ENCODE data around the gene AP2S1. TPM values are rescaled to one million over a fixed set of nuclear protein-coding genes. Genes with fewer than 3 reads are reported as not detected.
"Not testable (repeated sequence)": the region's sequence is repeated elsewhere in the genome, so short reads cannot be mapped to it uniquely, and the experiment has no call there.

The AP2S1 gene
- total and polyA plus RNA-seq, 7 donors, result 63.0 to 121 (median 86.3) TPM

DNA sequence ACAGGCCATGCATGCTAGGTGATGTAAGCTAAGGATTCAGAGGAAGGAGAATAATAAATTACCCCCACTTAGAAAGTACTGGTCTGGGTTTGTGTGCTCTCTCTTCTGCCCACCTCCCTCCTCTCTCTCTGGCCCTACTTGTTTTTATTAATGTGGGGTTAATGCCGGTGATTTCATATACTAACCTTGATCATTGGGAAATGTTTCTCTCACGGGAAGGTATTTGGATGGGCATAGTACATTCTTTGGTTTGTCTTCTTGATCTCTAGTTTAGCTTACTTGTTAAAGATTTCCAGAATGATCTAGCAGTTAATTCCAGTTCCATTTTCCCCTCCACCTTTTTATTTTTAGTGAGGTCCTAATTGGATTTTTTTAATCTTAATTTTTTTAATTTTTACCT lies 34.8 kb upstream of the AP2S1 start:
- H3K9me3 ChIP-seq, result no peaks in the 10 kb centered on the region
- 53 to 72% (median 63%) methylated on average over 2 of the region's 2 CpGs for WGBS, 3 donors
- H3K4me1 ChIP-seq, result peaks cover 17% of the 10 kb centered on the region
- intact Hi-C loops (cut with DNase I), result no loop called here
- no peak for TF ChIP-seq CTCF (IDR thresholded peaks at IDR 0.05)
- ATAC-seq (no peak), DNase-seq (no peak)
- H3K36me3 ChIP-seq (ENCODE audit: insufficient read depth in 1 of 2, low read depth in 1 of 2), result no peaks in the 10 kb centered on the region
- no peak overlapping the region for H3K27ac ChIP-seq
- no peak overlapping the region for H3K4me3 ChIP-seq
- H3K27me3 ChIP-seq (ENCODE audit: insufficient read depth in 3 of 3, low read length in 2 of 3), result no peaks in the 10 kb centered on the region

GRCh38 chr19:46882751-46883150 lies 32.1 kb upstream of the AP2S1 start:
- ATAC-seq; H3K4me3 ChIP-seq; H3K9me3 ChIP-seq; H3K36me3 ChIP-seq (ENCODE audit: insufficient read depth in 1 of 2, low read depth in 1 of 2); H3K27ac ChIP-seq; intact Hi-C loops (cut with DNase I); DNase-seq; H3K27me3 ChIP-seq (ENCODE audit: insufficient read depth in 3 of 3, low read length in 2 of 3): not testable (repeated sequence)
- WGBS, 3 donors, result 76 to 80% (median 77%) methylated on average over 4 of the region's 4 CpGs
- peaks cover 13% of the 10 kb centered on the region for H3K4me1 ChIP-seq

DNA sequence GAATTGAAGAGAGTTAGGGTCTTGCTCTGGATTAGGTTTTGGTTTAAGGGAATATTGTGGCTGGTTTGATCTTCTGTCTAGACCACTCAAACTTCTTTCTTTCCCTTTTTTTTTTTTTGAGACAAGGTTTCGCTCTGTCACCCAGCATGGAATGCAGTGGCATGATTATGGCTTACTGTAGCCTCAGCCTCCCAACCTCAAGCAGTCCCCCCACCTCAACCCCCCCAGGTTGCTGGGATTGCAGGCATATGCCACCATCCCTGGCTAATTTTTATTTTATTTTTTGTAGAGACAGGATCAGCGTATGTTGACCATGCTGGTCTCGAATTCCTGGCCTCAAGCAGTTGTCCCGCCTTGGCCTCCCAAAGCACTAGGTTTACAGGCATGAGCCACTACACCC lies 31.4 kb upstream of the AP2S1 start:
- no peak for TF ChIP-seq CTCF (IDR thresholded peaks at IDR 0.05)
- H3K9me3 ChIP-seq, result no peaks in the 10 kb centered on the region
- no peak overlapping the region for H3K4me3 ChIP-seq
- no peak overlapping the region for H3K27ac ChIP-seq
- ATAC-seq, result no peak
- no peaks in the 10 kb centered on the region for H3K36me3 ChIP-seq (ENCODE audit: insufficient read depth in 1 of 2, low read depth in 1 of 2)
- intact Hi-C loops (cut with DNase I), result no loop called here
- 94 to 97% (median 97%) methylated on average over 4 of the region's 4 CpGs for WGBS, 3 donors
- H3K27me3 ChIP-seq (ENCODE audit: insufficient read depth in 3 of 3, low read length in 2 of 3), result no peaks in the 10 kb centered on the region
- H3K4me1 ChIP-seq, result peaks cover 13% of the 10 kb centered on the region
- no peak for DNase-seq

- WGBS, 3 donors, result 95 to 100% (median 99%) methylated on average over 4 of the region's 4 CpGs
- TF ChIP-seq CTCF (IDR thresholded peaks at IDR 0.05), result no peak
- H3K36me3 ChIP-seq (ENCODE audit: insufficient read depth in 1 of 2, low read depth in 1 of 2), result no peaks in the 10 kb centered on the region
- ATAC-seq, result no peak
- peaks cover 13% of the 10 kb centered on the region for H3K4me1 ChIP-seq
- H3K27ac ChIP-seq, result no peak overlapping the region
- no peak for DNase-seq
- no peaks in the 10 kb centered on the region for H3K27me3 ChIP-seq (ENCODE audit: insufficient read depth in 3 of 3, low read length in 2 of 3)
- H3K9me3 ChIP-seq, result no peaks in the 10 kb centered on the region
- no peak overlapping the region for H3K4me3 ChIP-seq
- intact Hi-C loops (cut with DNase I), result no loop called here
These were observed 30.4 kb upstream of the AP2S1 start for GRCh38 chr19:46881092-46881491.

- intact Hi-C loops (cut with DNase I), result no loop called here
- no peak for ATAC-seq
- no peak for DNase-seq
- no peak for TF ChIP-seq CTCF (IDR thresholded peaks at IDR 0.05)
- Histone ChIP-seq H3K27me3 (ENCODE audit: insufficient read depth in 3 of 3, low read length in 2 of 3) (no peaks in the 10 kb centered on the region), H3K27ac (no peak overlapping the region), H3K4me1 (peaks cover 7% of the 10 kb centered on the region), H3K9me3 (no peaks in the 10 kb centered on the region), H3K36me3 (ENCODE audit: insufficient read depth in 1 of 2, low read depth in 1 of 2) (no peaks in the 10 kb centered on the region), H3K4me3 (no peak overlapping the region)
- WGBS, 3 donors, result 94 to 100% (median 95%) methylated on average over 1 of the region's 1 CpG
These were observed 29.8 kb upstream of the AP2S1 start for GRCh38 chr19:46880431-46880830.

Measured in psoas muscle (tissue), 8 donors.